Trophoblast cell (in vitro differentiated cells and primary cell): ENCODE measurements around the gene TFF1.

Experiments
- DNase-seq, 2 donors: peaks; one replicate each; pipeline ENCODE4 v3.0.0-alpha.2; 2016
- H2AFZ ChIP-seq: 2 replicates; pipeline ENCODE4 v1.6.1; 2013; ENCODE audit warnings: low read length, moderate library complexity, mild to moderate bottlenecking; ENCODE audit not compliant: insufficient read depth, poor library complexity
- H2AK5ac ChIP-seq: 2 replicates; pipeline ENCODE4 v1.6.1; 2013; ENCODE audit warnings: mild to moderate bottlenecking, low read length
- H2BK120ac ChIP-seq: 2 replicates; pipeline ENCODE4 v1.6.1; 2013; ENCODE audit warnings: low read length, mild to moderate bottlenecking, moderate library complexity; ENCODE audit not compliant: insufficient read depth, poor library complexity
- H2BK12ac ChIP-seq: 2 replicates; pipeline ENCODE4 v1.6.1; 2013; ENCODE audit warnings: mild to moderate bottlenecking, low read length, moderate library complexity
- H2BK5ac ChIP-seq: 2 replicates; pipeline ENCODE4 v1.6.1; 2013; ENCODE audit warnings: low read length, low read depth, moderate library complexity, mild to moderate bottlenecking; ENCODE audit not compliant: poor library complexity
- H3K14ac ChIP-seq: 2 replicates; pipeline ENCODE4 v1.6.1; 2013; ENCODE audit warnings: mild to moderate bottlenecking, low read length
- H3K18ac ChIP-seq: 2 replicates; pipeline ENCODE4 v1.6.1; 2013; ENCODE audit warnings: mild to moderate bottlenecking, low read length
- H3K23ac ChIP-seq: 2 replicates; pipeline ENCODE4 v1.6.1; 2013; ENCODE audit warnings: low read length
- H3K27ac ChIP-seq: 2 replicates; pipeline ENCODE4 v1.5.1; 2013; ENCODE audit warnings: low read depth, mild to moderate bottlenecking, inconsistent platforms, low read length, moderate library complexity
- H3K27me3 ChIP-seq: 2 replicates; pipeline ENCODE4 v1.6.1; 2013; ENCODE audit warnings: inconsistent platforms, mild to moderate bottlenecking, low read length, moderate library complexity; ENCODE audit not compliant: insufficient read depth
- H3K36me3 ChIP-seq, 2 experiments: 1 replicate in 1 of 2; 2 replicates in 1 of 2; pipeline ENCODE4 v1.6.1; 2013; ENCODE audit warnings: low read length in 2 of 2, mild to moderate bottlenecking in 2 of 2, moderate library complexity in 1 of 2; ENCODE audit not compliant: insufficient read depth in 2 of 2, control insufficient read depth in 1 of 2
- H3K4ac ChIP-seq: 2 replicates; pipeline ENCODE4 v1.6.1; 2013; ENCODE audit warnings: low read depth, mild to moderate bottlenecking, low read length, moderate library complexity
- H3K4me1 ChIP-seq, 2 experiments: 1 replicate in 1 of 2; 2 replicates in 1 of 2; pipeline ENCODE4 v1.6.1; 2013; ENCODE audit warnings: low read length in 2 of 2, mild to moderate bottlenecking in 2 of 2, moderate library complexity in 1 of 2; ENCODE audit not compliant: insufficient read depth in 2 of 2, control insufficient read depth in 1 of 2
- H3K4me2 ChIP-seq: 2 replicates; pipeline ENCODE4 v1.6.1; 2013; ENCODE audit warnings: inconsistent platforms, mild to moderate bottlenecking, low read length, moderate library complexity
- H3K4me3 ChIP-seq: 2 replicates; pipeline ENCODE4 v1.5.1; 2013; ENCODE audit warnings: mild to moderate bottlenecking, low read depth, low read length, inconsistent platforms
- H3K79me1 ChIP-seq: one replicate; pipeline ENCODE4 v1.6.1; 2013; ENCODE audit warnings: low read length
- H3K79me2 ChIP-seq: 2 replicates; pipeline ENCODE4 v1.6.1; 2013; ENCODE audit warnings: low read length, mild to moderate bottlenecking; ENCODE audit not compliant: control insufficient read depth, insufficient read depth, poor library complexity
- H3K9ac ChIP-seq: 2 replicates; pipeline ENCODE4 v1.6.1; 2013; ENCODE audit warnings: mild to moderate bottlenecking, low read length
- H3K9me3 ChIP-seq: 2 replicates; pipeline ENCODE4 v1.6.1; 2013; ENCODE audit warnings: low read depth, mild to moderate bottlenecking, control low read depth, inconsistent platforms, low read length; ENCODE audit not compliant: insufficient read depth
- H4K12ac ChIP-seq: 2 replicates; pipeline ENCODE4 v1.6.1; 2013; ENCODE audit warnings: low read depth, mild to moderate bottlenecking, low read length, moderate library complexity
- H4K8ac ChIP-seq: 2 replicates; pipeline ENCODE4 v1.6.1; 2013; ENCODE audit warnings: low read depth, mild to moderate bottlenecking, low read length, moderate library complexity
- H4K91ac ChIP-seq: one replicate; pipeline ENCODE4 v1.6.1; 2013; ENCODE audit warnings: low read depth, mild to moderate bottlenecking, low read length, moderate library complexity
- WGBS: extraction: QIAGEN DNeasy Blood & Tissue Kit; methylation state at CpG from one replicate; pipeline ENCODE4 v1.1.7; 2013; ENCODE audit warnings: missing lambda C conversion rate; ENCODE audit not compliant: insufficient read length, insufficient coverage; ENCODE audit errors: extremely low coverage; 5-methylcytosine and 5-hydroxymethylcytosine counted together

Gene TFF1

GRCh38 chr21:42387843-42388340 lies 21.6 kb upstream of the TFF1 start:
- H3K9ac ChIP-seq: no peak overlapping the region
- H3K23ac ChIP-seq: no peak overlapping the region
- peaks cover 5% of the 10 kb centered on the region for H3K9me3 ChIP-seq
- no peak overlapping the region for H3K14ac ChIP-seq
- no peak overlapping the region for H2AFZ ChIP-seq
- no peak overlapping the region for H2AK5ac ChIP-seq
- H3K79me1 ChIP-seq: no peaks in the 10 kb centered on the region
- no peak overlapping the region for H4K91ac ChIP-seq
- no peak overlapping the region for H3K18ac ChIP-seq
- no peaks in the 10 kb centered on the region for H3K27me3 ChIP-seq
- no peak overlapping the region for H4K8ac ChIP-seq
- no peak overlapping the region for H3K4ac ChIP-seq
- H4K12ac ChIP-seq: no peak overlapping the region
- H3K27ac ChIP-seq: no peak overlapping the region
- no peak overlapping the region for H2BK12ac ChIP-seq
- no peak overlapping the region for H2BK120ac ChIP-seq
- H2BK5ac ChIP-seq: no peak overlapping the region
- H3K36me3 ChIP-seq: no peaks in the 10 kb centered on the region
- no peak overlapping the region for H3K4me2 ChIP-seq
- no CpG with 5 or more reads among the region's 6 CpGs for WGBS
- no peak for DNase-seq
- no peaks in the 10 kb centered on the region for H3K79me2 ChIP-seq
- no peak overlapping the region for H3K4me3 ChIP-seq
- peaks cover 0 to 4% of the 10 kb centered on the region in 2 experiments for H3K4me1 ChIP-seq

- no peak overlapping the region for H2BK12ac ChIP-seq
- peaks cover 0 to 4% of the 10 kb centered on the region in 2 experiments for H3K4me1 ChIP-seq
- no peak overlapping the region for H2BK5ac ChIP-seq
- no peaks in the 10 kb centered on the region for H3K79me2 ChIP-seq
- no peak overlapping the region for H2BK120ac ChIP-seq
- H3K9ac ChIP-seq: no peak overlapping the region
- H4K91ac ChIP-seq: no peak overlapping the region
- no peaks in the 10 kb centered on the region for H3K79me1 ChIP-seq
- H3K27me3 ChIP-seq: no peaks in the 10 kb centered on the region
- H4K8ac ChIP-seq: no peak overlapping the region
- no peak overlapping the region for H3K4me2 ChIP-seq
- no peak overlapping the region for H3K23ac ChIP-seq
- no peak overlapping the region for H2AFZ ChIP-seq
- H4K12ac ChIP-seq: no peak overlapping the region
- no peak overlapping the region for H3K18ac ChIP-seq
- no peak for DNase-seq
- H3K4ac ChIP-seq: no peak overlapping the region
- no peak overlapping the region for H3K27ac ChIP-seq
- no peak overlapping the region for H3K4me3 ChIP-seq
- H3K9me3 ChIP-seq: peaks cover 6% of the 10 kb centered on the region
- H3K14ac ChIP-seq: no peak overlapping the region
- WGBS: no CpG with 5 or more reads among the region's 3 CpGs
- no peak overlapping the region for H2AK5ac ChIP-seq
- H3K36me3 ChIP-seq: no peaks in the 10 kb centered on the region
Measured at GRCh38 chr21:42387164-42387563, 20.8 kb upstream of the TFF1 start.

- Histone ChIP-seq H2BK120ac (no peak overlapping the region), H2AK5ac (no peak overlapping the region), H3K4me1 (peaks cover 0 to 4% of the 10 kb centered on the region in 2 experiments), H3K27me3 (no peaks in the 10 kb centered on the region), H3K23ac (no peak overlapping the region), H2BK5ac (no peak overlapping the region), H2BK12ac (no peak overlapping the region), H3K9ac (no peak overlapping the region), H4K91ac (no peak overlapping the region), H3K79me2 (no peaks in the 10 kb centered on the region), H3K9me3 (peaks cover 6% of the 10 kb centered on the region), H4K12ac (no peak overlapping the region), H3K4me3 (no peak overlapping the region), H3K4ac (no peak overlapping the region), H3K36me3 (no peaks in the 10 kb centered on the region), H3K79me1 (no peaks in the 10 kb centered on the region), H2AFZ (no peak overlapping the region), H3K14ac (no peak overlapping the region), H3K27ac (no peak overlapping the region), H3K4me2 (no peak overlapping the region), H4K8ac (no peak overlapping the region), H3K18ac (no peak overlapping the region)
- no peak for DNase-seq
- no CpG with 5 or more reads among the region's 11 CpGs for WGBS
Measured at GRCh38 chr21:42386034-42386591, 19.8 kb upstream of the TFF1 start.

DNA sequence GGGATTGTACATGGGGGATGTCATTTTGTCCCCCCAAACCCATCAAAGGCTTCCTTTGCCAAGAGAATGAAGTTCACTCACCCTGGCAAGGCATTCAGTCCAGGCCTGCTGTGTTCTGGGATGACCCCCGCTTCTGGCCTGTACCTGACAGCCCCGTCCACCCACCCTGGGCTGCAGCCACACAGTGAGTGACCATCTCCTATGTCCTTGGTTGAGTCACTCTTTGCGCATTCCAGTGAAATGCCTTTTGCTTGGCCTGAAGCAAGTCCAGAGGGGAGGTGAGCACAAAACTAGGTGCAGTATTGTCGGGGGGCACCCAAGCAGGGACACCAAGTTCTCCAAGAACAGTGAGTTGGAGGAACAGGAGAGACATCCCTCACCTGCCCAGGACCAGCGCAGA lies 19.3 kb upstream of the TFF1 start:
- H3K27ac ChIP-seq: no peak overlapping the region
- peak in 1 of 2 donors; percentile 37 for DNase-seq
- H3K79me1 ChIP-seq: no peaks in the 10 kb centered on the region
- H3K4ac ChIP-seq: no peak overlapping the region
- H2AK5ac ChIP-seq: no peak overlapping the region
- no peak overlapping the region for H4K12ac ChIP-seq
- H3K9ac ChIP-seq: no peak overlapping the region
- no peak overlapping the region for H3K4me2 ChIP-seq
- H3K18ac ChIP-seq: no peak overlapping the region
- H3K79me2 ChIP-seq: no peaks in the 10 kb centered on the region
- no peaks in the 10 kb centered on the region for H3K36me3 ChIP-seq
- no peaks in the 10 kb centered on the region for H3K27me3 ChIP-seq
- H3K4me1 ChIP-seq: peaks cover 0 to 4% of the 10 kb centered on the region in 2 experiments
- no peak overlapping the region for H2BK120ac ChIP-seq
- no peak overlapping the region for H2BK12ac ChIP-seq
- H3K14ac ChIP-seq: no peak overlapping the region
- H2AFZ ChIP-seq: no peak overlapping the region
- no peak overlapping the region for H2BK5ac ChIP-seq
- no peak overlapping the region for H3K4me3 ChIP-seq
- H4K91ac ChIP-seq: no peak overlapping the region
- H3K23ac ChIP-seq: no peak overlapping the region
- WGBS: no CpG with 5 or more reads among the region's 5 CpGs
- no peak overlapping the region for H4K8ac ChIP-seq
- peaks cover 6% of the 10 kb centered on the region for H3K9me3 ChIP-seq
